Endothelial cell of umbilical vein (primary cell): ENCODE data around the gene SAP30L. TPM values are rescaled to one million over a fixed set of nuclear protein-coding genes. Genes with fewer than 3 reads are reported as not detected.

Experiments
- BruUV-seq: library from RNA; stranded (reverse); fragments of 400-500 nt; replicated peaks from 2 replicates; lab custom pipeline; 2021; lab: Mats Ljungman, UMichigan
- CTCF ChIA-PET: fragments of 300-600, 350-600 bp; sonication (Branson Sonifier 250); formaldehyde crosslinking; loops from one replicate; lab custom pipeline; 2021; ENCODE audit warnings: antibody characterized with exemption, inconsistent platforms; lab: Charles Lee
- POLR2A ChIA-PET: fragments of 300-600, 350-600 bp; sonication (Branson Sonifier 250); formaldehyde crosslinking; loops from one replicate; lab custom pipeline; 2021; ENCODE audit warnings: antibody characterized with exemption, inconsistent platforms; lab: Charles Lee
- DNase-seq: peaks from one replicate; pipeline ENCODE4 v3.0.0-alpha.2; 2011; ENCODE audit warnings: low read depth, low spot score
- FAIRE-seq: peaks from 2 replicates; lab custom pipeline; 2011; peaks lifted over from hg19 to GRCh38; lab: Jason Lieb, UNC
- H2AFZ ChIP-seq: 2 replicates; pipeline ENCODE4 v1.6.0; 2012; ENCODE audit warnings: low read depth, low read length, control low read depth, inconsistent platforms
- H3K27ac ChIP-seq: 2 replicates; pipeline ENCODE4 v1.5.1; 2011; ENCODE audit warnings: low read depth, mild to moderate bottlenecking, control low read depth, low read length, moderate library complexity; ENCODE audit not compliant: insufficient read depth
- H3K27me3 ChIP-seq, 2 experiments: 2 replicates each; pipeline versions ENCODE4 v1.6.0 to v1.6.1; 2011; ENCODE audit warnings: low read length in 2 of 2, mixed read lengths in 1 of 2; ENCODE audit not compliant: control insufficient read depth in 2 of 2, insufficient read depth in 2 of 2
- H3K36me3 ChIP-seq, 2 experiments: 2 replicates in 1 of 2; 3 replicates in 1 of 2; pipeline ENCODE4 v1.5.1; 2011; ENCODE audit warnings: low read length in 2 of 2, mild to moderate bottlenecking in 1 of 2, moderate library complexity in 1 of 2; ENCODE audit not compliant: control insufficient read depth in 2 of 2, insufficient read depth in 2 of 2; ENCODE audit errors: extremely low read depth in 1 of 2
- H3K4me1 ChIP-seq: 3 replicates; pipeline ENCODE4 v1.5.1; 2011; ENCODE audit warnings: mild to moderate bottlenecking, low read length; ENCODE audit not compliant: control insufficient read depth, insufficient read depth; ENCODE audit errors: extremely low read depth
- H3K4me2 ChIP-seq: 2 replicates; pipeline ENCODE4 v1.6.1; 2011; ENCODE audit warnings: low read length, control low read depth, mixed read lengths; ENCODE audit not compliant: insufficient read depth
- H3K4me3 ChIP-seq, 3 experiments: fragments of 200-600 bp in 1 of 3; sonication (generic), shearing (Covaris generic) in 1 of 3; replicated peaks in 1 of 3; 2 replicates each; pipeline ENCODE4 v1.5.1; 2011 to 2016; ENCODE audit warnings: control low read depth in 3 of 3, low read length in 3 of 3, mild to moderate bottlenecking in 2 of 3, inconsistent platforms in 1 of 3, low read depth in 1 of 3, moderate library complexity in 1 of 3; ENCODE audit not compliant: insufficient read depth in 1 of 3
- H3K79me2 ChIP-seq: 2 replicates; pipeline ENCODE4 v1.6.0; 2012; ENCODE audit warnings: low read length, inconsistent platforms; ENCODE audit not compliant: control insufficient read depth, insufficient read depth
- H3K9ac ChIP-seq: replicated peaks from 2 replicates; pipeline ENCODE3; 2011; ENCODE audit warnings: low read length, control low read depth; ENCODE audit not compliant: insufficient read depth; ENCODE audit errors: extremely low read depth
- H3K9me1 ChIP-seq: replicated peaks from 3 replicates; pipeline ENCODE4 v1.6.0; 2011; ENCODE audit warnings: mild to moderate bottlenecking, low read length; ENCODE audit not compliant: control insufficient read depth, insufficient read depth; ENCODE audit errors: extremely low read depth
- H3K9me3 ChIP-seq: replicated peaks from 2 replicates; pipeline ENCODE4 v1.5.1; 2012; ENCODE audit warnings: low read length, inconsistent platforms; ENCODE audit not compliant: control insufficient read depth, insufficient read depth
- H4K20me1 ChIP-seq: replicated peaks from 2 replicates; pipeline ENCODE3; 2011; ENCODE audit warnings: mild to moderate bottlenecking, low read length; ENCODE audit not compliant: control insufficient read depth, insufficient read depth; ENCODE audit errors: extremely low read depth
- CTCF ChIP-seq, 2 donors: IDR thresholded peaks; 1 replicate in 1 of 2; 2 replicates in 1 of 2; pipeline ENCODE4 v1.5.1; 2011; ENCODE audit warnings: low read length in 2 of 2, mild to moderate bottlenecking in 2 of 2, moderate library complexity in 2 of 2, control low read depth in 1 of 2, inconsistent platforms in 1 of 2, low read depth in 1 of 2; ENCODE audit not compliant: insufficient read depth in 1 of 2; ENCODE audit errors: extremely low read depth in 1 of 2
- EZH2 ChIP-seq: IDR thresholded peaks from 2 replicates; pipeline ENCODE4 v1.6.1; 2012; ENCODE audit warnings: borderline replicate concordance, low read depth, mild to moderate bottlenecking, moderate library complexity, low read length, inconsistent platforms; ENCODE audit not compliant: severe bottlenecking
- FOS ChIP-seq: IDR thresholded peaks from 2 replicates; pipeline ENCODE4 v1.6.1; 2011; ENCODE audit warnings: mild to moderate bottlenecking, low read length, moderate library complexity, borderline replicate concordance; ENCODE audit not compliant: insufficient read depth
- GATA2 ChIP-seq: IDR thresholded peaks from 2 replicates; pipeline ENCODE4 v1.7.0; 2011; ENCODE audit warnings: low read depth, mild to moderate bottlenecking, moderate library complexity, mixed read lengths, low read length; ENCODE audit not compliant: insufficient read length, insufficient read depth
- JUN ChIP-seq: IDR thresholded peaks from 2 replicates; pipeline ENCODE4 v1.6.1; 2011; ENCODE audit warnings: borderline replicate concordance, low read depth; ENCODE audit not compliant: insufficient read length, insufficient read depth
- MYC ChIP-seq: IDR thresholded peaks from one replicate; pipeline ENCODE4 v1.6.1; 2011; ENCODE audit warnings: mild to moderate bottlenecking, low read depth, low read length
- POLR2A ChIP-seq: IDR thresholded peaks from 2 replicates; pipeline ENCODE4 v1.6.1; 2012; ENCODE audit warnings: low read depth, mild to moderate bottlenecking, control low read depth, low read length
- POLR2AphosphoS5 ChIP-seq: IDR thresholded peaks from 2 replicates; pipeline ENCODE4 v1.6.1; 2012; ENCODE audit warnings: low read depth, mild to moderate bottlenecking, control low read depth, low read length, moderate library complexity; ENCODE audit not compliant: insufficient read depth
- dilution Hi-C: fragments of 300-500 bp; cut with MboI; formaldehyde crosslinking; loops from one replicate; pipeline ENCODE4 v1.15.0; 2019; ENCODE audit warnings: low sequenced_read_pairs; ENCODE audit not compliant: extremely low pct_ligation_motif_present
- intact Hi-C: fragments of 100-400 bp; cut with micrococcal nuclease; formaldehyde crosslinking; loops from one replicate; pipeline ENCODE4 v1.10.0; 2022
- polyA plus RNA-seq, 4 experiments: library from polyadenylated mRNA; depleted of rRNA in 3 of 4; stranded (reverse) in 3 of 4; unstranded in 1 of 4; fragments of >200 nt; gene quantifications; 2 replicates each; pipeline versions ENCODE4 v1.2.1 to v1.2.3, GENCODE V29; 2011 to 2012; ENCODE audit warnings: missing spikeins in 1 of 4
- total RNA-seq: library from RNA; stranded (reverse); gene quantifications from 2 replicates; pipeline ENCODE4 v1.2.3, GENCODE V29; 2021
- TF ChIP-seq, protein P1 (sequence below): IDR thresholded peaks from 2 replicates; pipeline ENCODE4 v1.6.1; 2011; ENCODE audit not compliant: insufficient read depth, insufficient read length

Gene SAP30L
- total and polyA plus RNA-seq, 2 donors (not counting 3 experiments of a cell fraction or from before 2014, with no cell fraction given): 18.1 to 37.8 TPM

DNA sequence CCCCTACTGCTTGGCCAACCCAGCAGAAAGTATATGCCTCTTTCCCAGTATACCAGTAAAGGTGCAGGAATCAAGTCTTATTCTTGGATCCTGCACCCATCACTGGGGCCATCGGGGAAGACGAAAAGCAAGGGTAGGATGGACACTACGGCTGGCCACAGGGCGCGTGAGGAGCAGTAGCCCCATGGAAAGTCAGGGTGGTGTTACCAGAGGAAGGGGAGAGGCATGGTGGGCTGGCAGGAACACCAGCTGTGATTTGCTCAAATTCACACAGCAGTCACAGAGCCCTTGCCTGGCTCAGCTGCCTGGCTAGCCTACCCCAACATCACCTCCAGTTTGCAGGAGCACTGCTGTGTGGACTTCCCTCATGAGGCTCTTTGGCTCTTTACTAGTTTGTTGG is 34.5 kb upstream of the SAP30L start:
- peaks cover 5 to 26% of the 10 kb centered on the region in 2 experiments for H3K36me3 ChIP-seq
- intact Hi-C loops (no loop called here), dilution Hi-C loops (no loop called here)
- FAIRE-seq: no peak
- BruUV-seq: no TSS peak
- H3K27ac ChIP-seq: no peak overlapping the region
- ChIA-PET CTCF (interaction anchor here (2.2 kb wide), 1 partner anchor 11 kb away, joined by 7 read pairs; no protein-coding TSS in a partner anchor), POLR2A (interaction anchor here (0.6 kb wide), 1 partner anchor 245 kb away, joined by 8 read pairs; no protein-coding TSS in a partner anchor)
- no peaks in the 10 kb centered on the region for H3K4me1 ChIP-seq
- no peaks in the 10 kb centered on the region for H3K9me1 ChIP-seq
- H3K4me2 ChIP-seq: no peak overlapping the region
- no peaks in the 10 kb centered on the region for H3K27me3 ChIP-seq
- H3K4me3 ChIP-seq: no peak overlapping the region
- no peaks in the 10 kb centered on the region for H4K20me1 ChIP-seq
- no peak overlapping the region for H2AFZ ChIP-seq
- H3K9ac ChIP-seq: no peak overlapping the region
- TF ChIP-seq FOS (no peak), MYC (no peak), JUN (no peak), CTCF (IDR thresholded peaks at IDR 0.05; ENCODE audit: extremely low read depth in 1 of 2, insufficient read depth in 1 of 2, low read depth in 1 of 2, low read length in 2 of 2) (no peak), POLR2AphosphoS5 (no peak), GATA2 (no peak), EZH2 (no peak), POLR2A (no peak)
- TF ChIP-seq, protein P1, sequence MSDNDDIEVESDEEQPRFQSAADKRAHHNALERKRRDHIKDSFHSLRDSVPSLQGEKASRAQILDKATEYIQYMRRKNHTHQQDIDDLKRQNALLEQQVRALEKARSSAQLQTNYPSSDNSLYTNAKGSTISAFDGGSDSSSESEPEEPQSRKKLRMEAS: no peak
- no peaks in the 10 kb centered on the region for H3K9me3 ChIP-seq
- no peak for DNase-seq
- no peaks in the 10 kb centered on the region for H3K79me2 ChIP-seq
